AG09309 (cell line): ENCODE data around the gene EVA1A.

Experiments
- DNase-seq: peaks from one replicate; pipeline ENCODE4 v3.0.0-alpha.2; 2010; ENCODE audit warnings: low read depth
- H3K4me3 ChIP-seq: 2 replicates; pipeline ENCODE4 v1.5.1; 2011; ENCODE audit warnings: mild to moderate bottlenecking, low read depth, low read length, moderate library complexity; ENCODE audit not compliant: control insufficient read depth
- CTCF ChIP-seq: IDR thresholded peaks from 2 replicates; pipeline ENCODE4 v1.5.1; 2011; ENCODE audit warnings: mild to moderate bottlenecking, low read depth, low read length, inconsistent platforms; ENCODE audit not compliant: insufficient read depth, control insufficient read depth; ENCODE audit errors: missing control alignments

The EVA1A gene

GRCh38 chr2:75543446-75543845, 17.3 kb downstream of the EVA1A start:
- TF ChIP-seq CTCF = no peak
- DNase-seq = no peak
- H3K4me3 ChIP-seq = no peak overlapping the region

GRCh38 chr2:75541430-75541829, 19.3 kb downstream of the EVA1A start:
- TF ChIP-seq CTCF = no peak
- DNase-seq = no peak
- no peak overlapping the region for H3K4me3 ChIP-seq

GRCh38 chr2:75540994-75541393, 19.7 kb downstream of the EVA1A start:
- DNase-seq = no peak
- no peak for TF ChIP-seq CTCF
- H3K4me3 ChIP-seq = no peak overlapping the region

- no peak for DNase-seq
- H3K4me3 ChIP-seq = no peak overlapping the region
These were observed 20.6 kb downstream of the EVA1A start for GRCh38 chr2:75539955-75540716.

GRCh38 chr2:75538521-75539490, 21.9 kb downstream of the EVA1A start:
- no peak for DNase-seq
- H3K4me3 ChIP-seq = no peak overlapping the region
- TF ChIP-seq CTCF = no peak

More at GRCh38 chr2:75539955-75540716, 20.6 kb downstream of the EVA1A start:
- TF ChIP-seq CTCF = no peak

GRCh38 chr2:75537658-75538057, 23.1 kb downstream of the EVA1A start:
- no peak overlapping the region for H3K4me3 ChIP-seq
- TF ChIP-seq CTCF = no peak
- no peak for DNase-seq
